H9 (cell line): ENCODE measurements around the gene SLC25A36. TPM values are rescaled to one million over a fixed set of nuclear protein-coding genes. Genes with fewer than 3 reads are reported as not detected.
A peak's percentile ranks its signal among the peaks of the same experiment; 100 is the strongest.

Experiments
- DNase-seq: peaks from one replicate; pipeline ENCODE4 v3.0.0-alpha.2; 2017
- H2AFZ ChIP-seq: one replicate; pipeline ENCODE4 v1.6.1; 2013; ENCODE audit warnings: mild to moderate bottlenecking, low read length, control low read depth, moderate library complexity
- H2AK5ac ChIP-seq: 2 replicates; pipeline ENCODE4 v1.6.1; 2013; ENCODE audit warnings: low read length, control low read depth, mixed read lengths; ENCODE audit not compliant: insufficient read length
- H2BK120ac ChIP-seq: one replicate; pipeline ENCODE4 v1.6.1; 2013; ENCODE audit warnings: low read depth, mild to moderate bottlenecking, low read length, control low read depth, inconsistent platforms; ENCODE audit not compliant: poor library complexity, severe bottlenecking
- H2BK12ac ChIP-seq: 2 replicates; pipeline ENCODE4 v1.6.1; 2013; ENCODE audit warnings: low read length, control low read depth, mixed read lengths, low read depth; ENCODE audit not compliant: insufficient read length
- H2BK15ac ChIP-seq: 2 replicates; pipeline ENCODE4 v1.6.1; 2013; ENCODE audit warnings: low read depth, low read length, control low read depth
- H2BK20ac ChIP-seq: one replicate; pipeline ENCODE4 v1.6.1; 2013; ENCODE audit warnings: low read depth, mild to moderate bottlenecking, low read length, control low read depth, inconsistent platforms; ENCODE audit not compliant: poor library complexity, severe bottlenecking
- H2BK5ac ChIP-seq: 2 replicates; pipeline ENCODE4 v1.6.1; 2013; ENCODE audit warnings: low read length, control low read depth, mixed read lengths; ENCODE audit not compliant: insufficient read length
- H3K14ac ChIP-seq: 2 replicates; pipeline ENCODE4 v1.6.1; 2013; ENCODE audit warnings: low read length, control low read depth; ENCODE audit not compliant: insufficient read depth
- H3K18ac ChIP-seq: 2 replicates; pipeline ENCODE4 v1.6.1; 2013; ENCODE audit warnings: low read depth, mild to moderate bottlenecking, mixed read lengths, low read length, control low read depth; ENCODE audit not compliant: insufficient read length
- H3K23ac ChIP-seq: 2 replicates; pipeline ENCODE4 v1.6.1; 2013; ENCODE audit warnings: low read length, control low read depth, mixed read lengths, low read depth; ENCODE audit not compliant: insufficient read length
- H3K23me2 ChIP-seq: 2 replicates; pipeline ENCODE4 v1.6.1; 2013; ENCODE audit warnings: low read depth, mild to moderate bottlenecking, mixed read lengths, low read length, control low read depth; ENCODE audit not compliant: insufficient read length, poor library complexity, severe bottlenecking
- H3K27ac ChIP-seq: 2 replicates; pipeline ENCODE4 v1.5.1; 2013; ENCODE audit warnings: low read length, control low read depth, mixed read lengths, low read depth; ENCODE audit not compliant: insufficient read length
- H3K27me3 ChIP-seq: 2 replicates; pipeline ENCODE4 v1.6.1; 2013; ENCODE audit warnings: low read length, control low read depth, inconsistent platforms; ENCODE audit not compliant: insufficient read depth
- H3K4ac ChIP-seq: 2 replicates; pipeline ENCODE4 v1.6.1; 2013; ENCODE audit warnings: low read depth, mild to moderate bottlenecking, control low read depth, inconsistent platforms, low read length, moderate library complexity
- H3K4me1 ChIP-seq: 2 replicates; pipeline ENCODE4 v1.6.1; 2013; ENCODE audit warnings: low read length, control low read depth, inconsistent platforms; ENCODE audit not compliant: insufficient read depth
- H3K4me2 ChIP-seq: 2 replicates; pipeline ENCODE4 v1.6.1; 2013; ENCODE audit warnings: low read length, control low read depth, mixed read lengths; ENCODE audit not compliant: insufficient read length, insufficient read depth
- H3K56ac ChIP-seq: 2 replicates; pipeline ENCODE4 v1.6.1; 2013; ENCODE audit warnings: low read depth, mild to moderate bottlenecking, mixed read lengths, low read length, control low read depth; ENCODE audit not compliant: insufficient read length
- H3K79me1 ChIP-seq: 2 replicates; pipeline ENCODE4 v1.6.1; 2013; ENCODE audit warnings: low read depth, mild to moderate bottlenecking, moderate library complexity, low read length, control low read depth, inconsistent platforms; ENCODE audit not compliant: insufficient read depth, poor library complexity, severe bottlenecking
- H3K79me2 ChIP-seq: 2 replicates; pipeline ENCODE4 v1.6.1; 2013; ENCODE audit warnings: low read length, control low read depth, inconsistent platforms; ENCODE audit not compliant: insufficient read depth
- H3K9ac ChIP-seq: 2 replicates; pipeline ENCODE4 v1.6.1; 2013; ENCODE audit warnings: low read length, control low read depth, mixed read lengths; ENCODE audit not compliant: insufficient read length; ENCODE audit errors: extremely low read depth
- H3K9me3 ChIP-seq: one replicate; pipeline ENCODE4 v1.6.1; 2013; ENCODE audit warnings: low read depth, low read length, inconsistent platforms; ENCODE audit not compliant: control insufficient read depth
- H3T11ph ChIP-seq: one replicate; pipeline ENCODE4 v1.6.1; 2013; ENCODE audit warnings: mild to moderate bottlenecking, low read length, control low read depth, inconsistent platforms
- H4K20me1 ChIP-seq: one replicate; pipeline ENCODE4 v1.6.1; 2013; ENCODE audit not compliant: control insufficient read depth, insufficient read length, insufficient read depth
- H4K5ac ChIP-seq: 2 replicates; pipeline ENCODE4 v1.6.1; 2013; ENCODE audit warnings: low read depth, mild to moderate bottlenecking, mixed read lengths, low read length, control low read depth; ENCODE audit not compliant: insufficient read length
- H4K8ac ChIP-seq: replicated peaks from 2 replicates; pipeline ENCODE4 v1.6.1; 2013; ENCODE audit warnings: low read length, control low read depth, mixed read lengths, low read depth; ENCODE audit not compliant: insufficient read length
- H4K91ac ChIP-seq: 2 replicates; pipeline ENCODE4 v1.6.1; 2013; ENCODE audit warnings: low read depth, mild to moderate bottlenecking, moderate library complexity, mixed read lengths, low read length, control low read depth; ENCODE audit not compliant: insufficient read length
- H3K27ac Mint-ChIP-seq, 3 experiments: 2 replicates in 2 of 3; 3 replicates in 1 of 3; pipeline ENCODE4 v1.8.0; 2020 to 2021; ENCODE audit warnings: mixed read lengths in 3 of 3, mild to moderate bottlenecking in 1 of 3, moderate library complexity in 1 of 3
- H3K27me3 Mint-ChIP-seq: 2 replicates; pipeline ENCODE4 v1.8.0; 2021; ENCODE audit warnings: low read depth, mild to moderate bottlenecking, moderate library complexity, mixed read lengths
- H3K36me3 Mint-ChIP-seq, 3 experiments: 2 replicates in 2 of 3; 3 replicates in 1 of 3; pipeline ENCODE4 v1.8.0; 2020 to 2021; ENCODE audit warnings: low read depth in 3 of 3, mixed read lengths in 3 of 3; ENCODE audit not compliant: insufficient read depth in 1 of 3
- H3K4me1 Mint-ChIP-seq, 2 experiments: 2 replicates each; pipeline ENCODE4 v1.8.0; 2020; ENCODE audit warnings: mixed read lengths in 2 of 2
- H3K4me3 Mint-ChIP-seq, 2 experiments: 2 replicates in 1 of 2; 3 replicates in 1 of 2; pipeline ENCODE4 v1.8.0; 2020 to 2021; ENCODE audit warnings: mild to moderate bottlenecking in 2 of 2, mixed read lengths in 2 of 2, moderate library complexity in 1 of 2
- H3K9me3 Mint-ChIP-seq, 2 experiments: 2 replicates in 1 of 2; 3 replicates in 1 of 2; pipeline ENCODE4 v1.8.0; 2020; ENCODE audit warnings: mild to moderate bottlenecking in 2 of 2, mixed read lengths in 2 of 2, moderate library complexity in 1 of 2
- total RNA-seq: library from RNA; stranded (reverse); gene quantifications from 2 replicates; pipeline ENCODE4 v1.2.1, GENCODE V29; 2021
- TF ChIP-seq, protein P1 (sequence below): fragments of 200-600 bp; sonication (generic); conservative IDR thresholded peaks from 3 replicates; pipeline ENCODE4 v1.8.0; 2021; ENCODE audit warnings: antibody characterized with exemption, mild to moderate bottlenecking

The SLC25A36 gene
- total RNA-seq, 1 experiment from 2014 or later: 70.0 TPM

- no peak overlapping the region for H3K23ac ChIP-seq
- no peak overlapping the region for H3K27ac ChIP-seq
- H3K27me3 ChIP-seq: no peaks in the 10 kb centered on the region
- no peak overlapping the region for H3K18ac ChIP-seq
- no peak overlapping the region for H3K56ac ChIP-seq
- no peak overlapping the region for H2BK12ac ChIP-seq
- no peak overlapping the region for H2AFZ ChIP-seq
- H3K79me1 ChIP-seq: no peaks in the 10 kb centered on the region
- H3K4me2 ChIP-seq: no peak overlapping the region
- H2BK120ac ChIP-seq: no peak overlapping the region
- no peaks in the 10 kb centered on the region for H3K23me2 ChIP-seq
- Mint-ChIP-seq H3K4me1 (no peaks in the 10 kb centered on the region), H3K36me3 (peaks cover 10 to 38% (median 34%) of the 10 kb centered on the region in 3 experiments; a peak in 6 of 7 replicates), H3K27ac (no peak overlapping the region), H3K9me3 (no peaks in the 10 kb centered on the region; a peak in 1 of 5 replicates), H3K4me3 (no peak overlapping the region), H3K27me3 (no peaks in the 10 kb centered on the region)
- H3T11ph ChIP-seq: no peak overlapping the region
- no peaks in the 10 kb centered on the region for H3K9me3 ChIP-seq
- no peaks in the 10 kb centered on the region for H3K4me1 ChIP-seq
- no peak overlapping the region for H3K14ac ChIP-seq
- H3K4ac ChIP-seq: no peak overlapping the region
- H4K8ac ChIP-seq: no peak overlapping the region
- H4K5ac ChIP-seq: no peak overlapping the region
- H2AK5ac ChIP-seq: no peak overlapping the region
- TF ChIP-seq, protein P1, sequence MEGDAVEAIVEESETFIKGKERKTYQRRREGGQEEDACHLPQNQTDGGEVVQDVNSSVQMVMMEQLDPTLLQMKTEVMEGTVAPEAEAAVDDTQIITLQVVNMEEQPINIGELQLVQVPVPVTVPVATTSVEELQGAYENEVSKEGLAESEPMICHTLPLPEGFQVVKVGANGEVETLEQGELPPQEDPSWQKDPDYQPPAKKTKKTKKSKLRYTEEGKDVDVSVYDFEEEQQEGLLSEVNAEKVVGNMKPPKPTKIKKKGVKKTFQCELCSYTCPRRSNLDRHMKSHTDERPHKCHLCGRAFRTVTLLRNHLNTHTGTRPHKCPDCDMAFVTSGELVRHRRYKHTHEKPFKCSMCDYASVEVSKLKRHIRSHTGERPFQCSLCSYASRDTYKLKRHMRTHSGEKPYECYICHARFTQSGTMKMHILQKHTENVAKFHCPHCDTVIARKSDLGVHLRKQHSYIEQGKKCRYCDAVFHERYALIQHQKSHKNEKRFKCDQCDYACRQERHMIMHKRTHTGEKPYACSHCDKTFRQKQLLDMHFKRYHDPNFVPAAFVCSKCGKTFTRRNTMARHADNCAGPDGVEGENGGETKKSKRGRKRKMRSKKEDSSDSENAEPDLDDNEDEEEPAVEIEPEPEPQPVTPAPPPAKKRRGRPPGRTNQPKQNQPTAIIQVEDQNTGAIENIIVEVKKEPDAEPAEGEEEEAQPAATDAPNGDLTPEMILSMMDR: peak; percentile 60
- H2BK5ac ChIP-seq: no peak overlapping the region
- no peak overlapping the region for H2BK20ac ChIP-seq
- no peak overlapping the region for H2BK15ac ChIP-seq
- H4K20me1 ChIP-seq: no peaks in the 10 kb centered on the region
- no peak for DNase-seq
- no peak overlapping the region for H4K91ac ChIP-seq
- H3K9ac ChIP-seq: no peak overlapping the region
- no peaks in the 10 kb centered on the region for H3K79me2 ChIP-seq
Observed at GRCh38 chr3:140972833-140973232, 31.2 kb downstream of the SLC25A36 start.
